Measurements from ENCODE around the gene ASPDH. TPM values are rescaled to one million over a fixed set of nuclear protein-coding genes. Genes with fewer than 3 reads are reported as not detected.

Gene ASPDH
- total RNA-seq, 1 experiment from 2014 or later, result not detected

DNA sequence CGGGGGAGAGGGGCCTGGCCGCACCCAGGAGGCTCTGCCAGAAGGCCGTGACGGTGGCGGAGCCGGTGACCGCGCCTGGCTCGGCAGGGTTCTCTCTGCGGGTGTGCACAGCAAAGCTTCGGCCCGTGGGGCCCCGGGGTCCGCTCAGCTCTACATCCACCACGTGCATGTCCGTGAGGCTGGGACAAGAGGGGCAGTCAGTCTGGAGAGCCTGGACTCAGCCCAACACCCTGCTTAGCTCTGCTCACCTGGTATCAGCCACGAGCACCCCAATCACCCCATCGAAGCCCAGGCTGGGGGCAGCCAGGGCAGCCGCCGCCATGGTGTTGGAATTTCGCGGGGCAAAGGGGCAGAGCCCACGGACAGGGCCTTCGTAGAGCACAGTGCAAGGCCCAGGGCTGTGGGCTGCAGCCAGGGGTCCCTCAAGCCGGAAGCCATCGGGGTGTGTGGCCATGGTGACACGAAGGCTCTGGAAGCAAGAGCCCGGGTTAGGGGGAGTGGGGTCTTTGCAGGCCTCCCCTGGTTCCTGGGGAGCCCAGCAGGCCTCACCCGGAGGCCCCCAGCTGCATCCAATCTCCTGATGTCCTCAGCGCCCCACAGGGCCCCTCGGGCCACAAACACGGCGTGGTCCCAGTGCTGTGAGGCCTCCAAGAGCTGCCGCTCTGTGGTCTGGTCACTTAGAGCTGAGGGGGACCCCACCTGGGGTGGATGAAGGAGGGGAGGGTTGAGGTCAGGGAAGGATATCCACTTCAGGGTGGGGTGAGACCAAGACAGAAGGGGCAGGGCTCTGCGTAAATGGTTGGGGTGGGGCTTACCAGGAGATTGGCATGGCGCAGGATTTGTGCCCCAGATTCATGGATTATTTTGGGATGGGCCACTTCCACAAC lies 1.4 kb downstream of the ASPDH start:
- Histone ChIP-seq H3K79me1 (ENCODE audit: insufficient read depth, low read depth, low read length, poor library complexity, severe bottlenecking) (no peaks in the 10 kb centered on the region), H2BK20ac (ENCODE audit: low read depth, low read length, poor library complexity, severe bottlenecking) (no peak overlapping the region), H3K56ac (ENCODE audit: insufficient read length, low read depth, low read length) (no peak overlapping the region), H3K18ac (ENCODE audit: insufficient read length, low read depth, low read length) (peak overlapping the region; percentile 9), H2BK120ac (ENCODE audit: low read depth, low read length, poor library complexity, severe bottlenecking) (no peak overlapping the region), H2AK5ac (ENCODE audit: insufficient read length, low read length) (no peak overlapping the region), H2AFZ (ENCODE audit: low read length) (no peak overlapping the region), H4K8ac (replicated peaks; ENCODE audit: insufficient read length, low read depth, low read length) (no peak overlapping the region), H2BK15ac (ENCODE audit: low read depth, low read length) (no peak overlapping the region), H3K27ac (ENCODE audit: insufficient read length, low read depth, low read length) (no peak overlapping the region), H4K91ac (ENCODE audit: insufficient read length, low read depth, low read length) (no peak overlapping the region), H3K4me1 (ENCODE audit: insufficient read depth, low read length) (no peaks in the 10 kb centered on the region), H2BK5ac (ENCODE audit: insufficient read length, low read length) (no peak overlapping the region), H3K9me3 (ENCODE audit: control insufficient read depth, low read depth, low read length) (no peaks in the 10 kb centered on the region), H3K79me2 (ENCODE audit: insufficient read depth, low read length) (no peaks in the 10 kb centered on the region), H3K4me2 (ENCODE audit: insufficient read depth, insufficient read length, low read length) (no peak overlapping the region), H3K23ac (ENCODE audit: insufficient read length, low read depth, low read length) (no peak overlapping the region), H3K27me3 (ENCODE audit: insufficient read depth, low read length) (peaks cover 2% of the 10 kb centered on the region; the same call in 1 of the 2 replicates), H3K9ac (ENCODE audit: extremely low read depth, insufficient read length, low read length) (no peak overlapping the region), H3K14ac (ENCODE audit: insufficient read depth, low read length) (no peak overlapping the region), H4K20me1 (ENCODE audit: control insufficient read depth, insufficient read depth, insufficient read length) (no peaks in the 10 kb centered on the region), H3K4ac (ENCODE audit: low read depth, low read length) (no peak overlapping the region), H3T11ph (ENCODE audit: low read length) (no peak overlapping the region), H3K23me2 (ENCODE audit: insufficient read length, low read depth, low read length, poor library complexity, severe bottlenecking) (no peaks in the 10 kb centered on the region), H4K5ac (ENCODE audit: insufficient read length, low read depth, low read length) (no peak overlapping the region), H2BK12ac (ENCODE audit: insufficient read length, low read depth, low read length) (no peak overlapping the region)
- H3K4me1 Mint-ChIP-seq, result peaks cover 7 to 27% of the 10 kb centered on the region in 2 experiments
- no peak for DNase-seq
- no peak for TF ChIP-seq CTCF (conservative IDR thresholded peaks at IDR 0.05)
- no peak overlapping the region; a peak in 3 of 5 replicates for H3K4me3 Mint-ChIP-seq
- no peak overlapping the region; a peak in 1 of 7 replicates for H3K27ac Mint-ChIP-seq
- H3K36me3 Mint-ChIP-seq (ENCODE audit: insufficient read depth in 1 of 3, low read depth in 3 of 3), result no peaks in the 10 kb centered on the region
- no CpG with 5 or more reads among the region's 36 CpGs for WGBS (ENCODE audit: extremely low coverage, insufficient read length, low lambda C conversion rate)
- H3K9me3 Mint-ChIP-seq, result no peaks in the 10 kb centered on the region; a peak in 1 of 5 replicates
- peaks cover 55% of the 10 kb centered on the region for H3K27me3 Mint-ChIP-seq (ENCODE audit: low read depth)
